Esophagus squamous epithelium (tissue), 5 donors: ENCODE results near the gene TECPR1. TPM values are rescaled to one million over a fixed set of nuclear protein-coding genes. Genes with fewer than 3 reads are reported as not detected.

Source experiments
- DNase-seq: peaks from one replicate; lab custom pipeline; 2025; lab: John Stamatoyannopoulos, UW
- H3K27ac ChIP-seq, 4 donors: fragments of 200-600 bp; sonication (generic); one replicate each; pipeline ENCODE4 v1.5.1; 2016 to 2019; ENCODE audit warnings: mild to moderate bottlenecking in 1 of 4
- H3K27me3 ChIP-seq, 4 donors: fragments of 200-600 bp; sonication (generic); 1 replicate in 3 of 4; 2 replicates in 1 of 4; pipeline versions ENCODE4 v1.5.1 to v1.6.0; 2017 to 2021; ENCODE audit warnings: antibody characterized with exemption in 1 of 4
- H3K36me3 ChIP-seq, 3 donors: fragments of 200-600 bp; sonication (generic); one replicate each; pipeline ENCODE4 v1.5.1; 2016 to 2019
- H3K4me1 ChIP-seq, 3 donors: fragments of 200-600 bp; sonication (generic); one replicate each; pipeline ENCODE4 v1.5.1; 2017 to 2019
- H3K4me3 ChIP-seq, 4 donors: fragments of 200-600 bp; sonication (generic); 1 replicate in 3 of 4; 2 replicates in 1 of 4; pipeline ENCODE4 v1.5.1; 2016 to 2019; ENCODE audit warnings: mild to moderate bottlenecking in 2 of 4, moderate library complexity in 1 of 4
- H3K9me3 ChIP-seq, 3 donors: fragments of 200-600 bp; sonication (generic); one replicate each; pipeline ENCODE4 v1.5.1; 2016 to 2019
- CTCF ChIP-seq, 6 experiments: fragments of 450-650 bp in 4 of 6; fragments of 200-600 bp in 2 of 6; sonication (generic) in 2 of 6; IDR thresholded peaks; one replicate each; pipeline ENCODE4 v1.5.1; 2016 to 2019; ENCODE audit warnings: antibody characterized with exemption in 6 of 6, mild to moderate bottlenecking in 4 of 6, moderate library complexity in 4 of 6
- POLR2A ChIP-seq, 4 donors: fragments of 450-650 bp; IDR thresholded peaks; one replicate each; pipeline ENCODE4 v1.6.1; 2017; ENCODE audit warnings: antibody characterized with exemption in 4 of 4, mild to moderate bottlenecking in 4 of 4, moderate library complexity in 3 of 4
- WGBS, 2 donors: methylation state at CpG; one replicate each; pipeline ENCODE4 v1.1.5; 2018; 5-methylcytosine and 5-hydroxymethylcytosine counted together
- intact Hi-C: fragments of 100-400 bp; cut with DNase I; formaldehyde crosslinking; loops from one replicate; pipeline ENCODE4 v1.15.0; 2022
- total RNA-seq, 4 donors: library from RNA; depleted of rRNA; stranded (reverse); fragments of >200 nt; gene quantifications; one replicate each; pipeline ENCODE4 v1.1.0, GENCODE V29; 2016
- donor health status: DM: yes; HTN: yes; CAD: no.

TECPR1 gene
- total RNA-seq, 4 donors from 2014 or later, result 13.4 to 21.5 (median 19.0) TPM

DNA sequence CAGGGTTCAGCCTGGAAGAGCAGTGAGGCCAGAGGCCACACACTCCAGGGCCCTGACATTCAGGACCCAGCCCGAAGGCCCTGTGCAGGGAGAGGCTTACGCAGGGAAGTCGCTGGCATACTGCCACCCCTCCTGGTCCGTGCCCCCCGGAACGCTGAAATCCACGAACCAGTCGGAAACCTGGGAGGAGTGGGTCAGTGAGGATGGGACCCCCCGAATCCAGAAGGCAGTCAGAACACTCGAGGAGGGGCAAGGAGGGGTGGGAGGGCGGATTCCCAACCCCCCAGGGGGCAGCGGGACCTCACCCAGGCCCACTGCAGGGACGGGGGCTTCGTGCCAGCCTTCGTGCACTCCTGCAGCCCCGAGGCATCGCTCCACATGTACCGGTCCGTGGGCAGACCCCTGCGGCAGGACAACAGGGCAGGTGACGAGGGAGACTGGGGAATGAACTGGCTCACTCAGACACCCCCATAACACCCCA, 27.3 kb downstream of the TECPR1 start:
- 94% methylated on average over 11 of the region's 21 CpGs; no CpG with 5 or more reads in 1 of the 2 donors for WGBS, 2 donors
- Histone ChIP-seq H3K9me3 (no peaks in the 10 kb centered on the region), H3K27me3 (no peaks in the 10 kb centered on the region), H3K4me1 (no peaks in the 10 kb centered on the region), H3K27ac (no peak overlapping the region), H3K4me3 (no peak overlapping the region), H3K36me3 (peaks cover 7 to 99% (median 11%) of the 10 kb centered on the region in 3 donors)
- TF ChIP-seq POLR2A (IDR thresholded peaks at IDR 0.05), result no peak
- no peak for TF ChIP-seq CTCF (IDR thresholded peaks at IDR 0.05)
- intact Hi-C loops, result no loop called here
- no peak for DNase-seq

DNA sequence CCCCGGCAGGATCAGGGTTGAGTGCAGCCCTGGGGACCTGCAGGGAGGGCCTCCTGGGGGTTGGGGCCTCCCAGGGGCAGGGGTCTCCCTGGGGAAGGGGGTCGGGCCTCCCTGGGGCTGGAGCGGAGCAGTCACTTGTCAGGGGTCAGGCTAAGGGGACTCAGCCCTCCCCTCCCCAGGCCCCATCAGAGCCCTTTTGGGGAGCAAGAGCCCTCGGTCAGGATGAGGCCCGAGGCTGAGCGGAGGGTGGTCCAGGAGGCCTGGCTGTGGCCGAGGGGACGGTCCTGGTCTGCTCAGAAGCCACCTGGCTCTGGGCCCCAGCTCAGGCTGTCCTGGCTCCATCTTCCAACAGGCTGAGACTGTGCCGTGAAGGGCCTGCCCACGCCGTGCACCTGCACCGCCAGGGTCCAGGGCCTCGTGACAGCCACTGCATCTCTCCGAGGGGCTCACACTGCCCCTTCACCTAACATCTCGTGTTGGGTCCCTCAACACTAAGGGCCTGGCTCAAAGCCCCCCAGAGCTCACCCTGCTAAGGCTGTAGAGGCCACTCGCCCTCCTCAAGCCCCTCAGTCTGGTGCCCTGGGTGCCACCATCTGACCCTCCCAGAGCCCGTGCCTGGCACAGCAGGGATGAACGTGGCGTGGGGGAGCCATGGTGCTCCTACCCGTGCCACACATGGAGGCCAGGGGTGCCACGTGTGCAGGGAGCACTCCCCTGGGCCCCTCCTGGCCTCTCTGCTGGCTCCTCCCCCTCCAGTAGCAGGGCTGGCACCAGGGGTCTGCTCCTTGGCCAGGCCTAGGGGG, 27.9 kb downstream of the TECPR1 start:
- intact Hi-C loops, result no loop called here
- H3K9me3 ChIP-seq, result no peaks in the 10 kb centered on the region
- TF ChIP-seq CTCF (IDR thresholded peaks at IDR 0.05) (no peak), POLR2A (IDR thresholded peaks at IDR 0.05) (no peak)
- H3K4me3 ChIP-seq, result no peak overlapping the region
- H3K27me3 ChIP-seq, result no peaks in the 10 kb centered on the region
- peaks cover 7 to 96% (median 11%) of the 10 kb centered on the region in 3 donors for H3K36me3 ChIP-seq
- WGBS, 2 donors, result 63 to 70% methylated on average over 1 to 2 of the region's 21 CpGs
- H3K4me1 ChIP-seq, result no peaks in the 10 kb centered on the region
- DNase-seq, result no peak
- H3K27ac ChIP-seq, result no peak overlapping the region

- Histone ChIP-seq H3K36me3 (peaks cover 7 to 93% (median 11%) of the 10 kb centered on the region in 3 donors), H3K4me3 (no peak overlapping the region), H3K9me3 (no peaks in the 10 kb centered on the region), H3K27ac (no peak overlapping the region), H3K4me1 (no peaks in the 10 kb centered on the region), H3K27me3 (no peaks in the 10 kb centered on the region)
- WGBS, 2 donors, result 77 to 82% methylated on average over 6 to 7 of the region's 15 CpGs
- intact Hi-C loops, result no loop called here
- TF ChIP-seq CTCF (IDR thresholded peaks at IDR 0.05), result no peak
- TF ChIP-seq POLR2A (IDR thresholded peaks at IDR 0.05), result no peak
- DNase-seq, result no peak
These were observed 28.6 kb downstream of the TECPR1 start for GRCh38 chr7:98223351-98223897.

DNA sequence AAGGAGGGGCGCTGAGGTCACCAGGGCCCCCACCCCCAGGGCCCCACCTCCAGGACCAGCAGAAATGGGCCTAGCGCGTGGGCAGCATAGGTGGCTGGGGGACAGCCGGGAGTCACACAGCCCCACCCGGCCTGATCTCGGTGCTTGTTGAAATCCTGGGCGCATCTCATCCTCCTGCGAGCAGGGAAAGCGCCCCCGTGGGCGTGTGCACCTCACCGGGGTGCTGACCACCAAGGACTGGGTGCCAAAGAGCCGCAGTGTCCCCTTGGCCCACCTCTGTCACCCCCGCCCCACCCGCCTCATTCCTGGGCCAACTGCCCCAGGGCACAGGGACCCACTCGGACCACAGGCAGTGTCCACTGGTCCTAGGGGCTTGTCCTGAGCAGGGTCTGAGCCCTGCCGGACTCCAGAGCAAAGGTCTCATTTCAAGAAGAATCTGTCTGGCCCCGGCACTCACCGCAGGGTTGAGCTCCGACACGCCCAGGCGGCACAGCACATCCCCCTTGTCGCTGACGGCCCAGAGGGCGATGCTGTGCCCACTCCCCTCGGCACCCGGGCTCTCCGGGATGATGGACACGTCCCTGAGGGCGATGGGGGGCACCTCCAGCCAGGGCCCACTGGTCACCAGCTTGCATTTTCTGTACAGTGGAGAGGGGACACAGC, 29.4 kb downstream of the TECPR1 start:
- H3K9me3 ChIP-seq, result no peaks in the 10 kb centered on the region
- H3K4me1 ChIP-seq, result no peaks in the 10 kb centered on the region
- peaks cover 7 to 93% (median 9%) of the 10 kb centered on the region in 3 donors for H3K36me3 ChIP-seq
- intact Hi-C loops, result no loop called here
- WGBS, 2 donors, result 100% methylated on average over 2 to 3 of the region's 30 CpGs
- no peak overlapping the region for H3K27ac ChIP-seq
- no peak for TF ChIP-seq CTCF (IDR thresholded peaks at IDR 0.05)
- TF ChIP-seq POLR2A (IDR thresholded peaks at IDR 0.05), result no peak
- H3K4me3 ChIP-seq, result no peak overlapping the region
- no peaks in the 10 kb centered on the region for H3K27me3 ChIP-seq
- no peak for DNase-seq
